ENCODE data around the gene SLC17A4.

Gene SLC17A4

GRCh38 chr6:25750906-25751305 is 3.6 kb upstream of the SLC17A4 start:
- DNase-seq, result no peak

- DNase-seq, result no peak
These were observed 1.5 kb upstream of the SLC17A4 start for GRCh38 chr6:25753079-25753478.

- no peak for DNase-seq
These were observed 941 bp downstream of the SLC17A4 start for GRCh38 chr6:25755483-25755882.

- DNase-seq, result no peak
These were observed 2.1 kb downstream of the SLC17A4 start for GRCh38 chr6:25756382-25757363.

- DNase-seq, result no peak
These were observed 3.5 kb downstream of the SLC17A4 start for GRCh38 chr6:25757936-25758642.

GRCh38 chr6:25764611-25765010 is 10.1 kb downstream of the SLC17A4 start:
- DNase-seq, result no peak

GRCh38 chr6:25768566-25768965 is 14.0 kb downstream of the SLC17A4 start:
- DNase-seq, result no peak

GRCh38 chr6:25769983-25770382 is 15.4 kb downstream of the SLC17A4 start:
- DNase-seq, result no peak

- no peak for DNase-seq
These were observed 19.7 kb downstream of the SLC17A4 start for GRCh38 chr6:25774120-25774715.

- no peak for DNase-seq
These were observed 22.5 kb downstream of the SLC17A4 start for GRCh38 chr6:25777031-25777430.

GRCh38 chr6:25777856-25778649 is 23.5 kb downstream of the SLC17A4 start:
- DNase-seq, result no peak

- no peak for DNase-seq
These were observed 26.6 kb downstream of the SLC17A4 start for GRCh38 chr6:25781134-25781533.

- no peak for DNase-seq
These were observed 32.9 kb downstream of the SLC17A4 start for GRCh38 chr6:25787428-25787827.

GRCh38 chr6:25788305-25788922 is 33.9 kb downstream of the SLC17A4 start:
- DNase-seq, result no peak

- no peak for DNase-seq
These were observed 34.9 kb downstream of the SLC17A4 start for GRCh38 chr6:25789475-25789874.

GRCh38 chr6:25792016-25792415 is 37.5 kb downstream of the SLC17A4 start:
- no peak for DNase-seq

GRCh38 chr6:25793970-25794369 is 39.4 kb downstream of the SLC17A4 start:
- no peak for DNase-seq

- no peak for DNase-seq
These were observed 40.2 kb downstream of the SLC17A4 start for GRCh38 chr6:25794784-25795183.

GRCh38 chr6:25801436-25801835 is 46.9 kb downstream of the SLC17A4 start:
- DNase-seq, result no peak

- no peak for DNase-seq
These were observed 50.3 kb downstream of the SLC17A4 start for GRCh38 chr6:25804804-25805203.

- DNase-seq, result no peak
These were observed 60.7 kb downstream of the SLC17A4 start for GRCh38 chr6:25815194-25815593.

- no peak for DNase-seq
These were observed 61.7 kb downstream of the SLC17A4 start for GRCh38 chr6:25816252-25816651.

All from NCI-H1105 treated with DMSO at 0.1 percent for 48 hours (cell line).